Measurements from ENCODE around the gene BDH1.
A peak's percentile ranks its signal among the peaks of the same experiment; 100 is the strongest.

Gene BDH1

GRCh38 chr3:197520311-197521276 lies 35.2 kb downstream of the BDH1 start:
- Histone ChIP-seq H2AK5ac (ENCODE audit: low read depth, low read length) (peak overlapping the region; percentile 32), H4K8ac (ENCODE audit: low read depth, low read length) (no peak overlapping the region), H3K4me2 (ENCODE audit: insufficient read depth, low read length, poor library complexity, severe bottlenecking) (peak overlapping the region; percentile 26), H3K79me1 (ENCODE audit: low read depth, low read length) (no peaks in the 10 kb centered on the region), H2BK5ac (ENCODE audit: low read length) (peak overlapping the region; percentile 1), H3K18ac (ENCODE audit: low read length) (peak overlapping the region; percentile 69), H2BK12ac (ENCODE audit: low read length) (no peak overlapping the region), H3K36me3 (replicated peaks in 1 of 2; ENCODE audit: control insufficient read depth in 2 of 2, insufficient read depth in 2 of 2, low read length in 2 of 2) (no peaks in the 10 kb centered on the region), H3K23ac (ENCODE audit: low read depth, low read length, poor library complexity) (no peak overlapping the region), H2AFZ (ENCODE audit: low read length) (peak overlapping the region; percentile 76), H3K9me3 (replicated peaks in 1 of 2; ENCODE audit: control insufficient read depth in 2 of 2, insufficient read depth in 1 of 2, low read depth in 1 of 2, low read length in 2 of 2) (no peaks in the 10 kb centered on the region), H3K27ac (replicated peaks; ENCODE audit: low read length) (no peak overlapping the region), H3K9ac (ENCODE audit: low read depth, low read length, poor library complexity) (no peak overlapping the region), H2BK120ac (ENCODE audit: low read depth, low read length) (no peak overlapping the region), H3K4me1 (ENCODE audit: control insufficient read depth in 2 of 2, insufficient read depth in 1 of 2, low read depth in 1 of 2, low read length in 2 of 2) (peaks cover 4 to 14% of the 10 kb centered on the region in 2 donors), H4K91ac (ENCODE audit: low read depth, low read length, poor library complexity) (no peak overlapping the region), H3K4ac (ENCODE audit: low read length) (no peak overlapping the region), H2BK15ac (ENCODE audit: low read length) (no peak overlapping the region), H3K4me3 (ENCODE audit: low read length in 2 of 2) (no peak overlapping the region), H3K14ac (ENCODE audit: low read length) (no peak overlapping the region), H3K27me3 (ENCODE audit: control insufficient read depth in 3 of 3, insufficient read depth in 3 of 3, low read depth in 1 of 3, low read length in 3 of 3) (peaks cover 0 to 8% (median 0%) of the 10 kb centered on the region in 3 experiments)
- no CpG with 5 or more reads among the region's 31 CpGs for WGBS, 2 donors (ENCODE audit: extremely low coverage in 2 of 2, insufficient read length in 2 of 2, insufficient replicate concordance in 1 of 2)
- DNase-seq (ENCODE audit: low spot score), result peak; percentile 37

DNA sequence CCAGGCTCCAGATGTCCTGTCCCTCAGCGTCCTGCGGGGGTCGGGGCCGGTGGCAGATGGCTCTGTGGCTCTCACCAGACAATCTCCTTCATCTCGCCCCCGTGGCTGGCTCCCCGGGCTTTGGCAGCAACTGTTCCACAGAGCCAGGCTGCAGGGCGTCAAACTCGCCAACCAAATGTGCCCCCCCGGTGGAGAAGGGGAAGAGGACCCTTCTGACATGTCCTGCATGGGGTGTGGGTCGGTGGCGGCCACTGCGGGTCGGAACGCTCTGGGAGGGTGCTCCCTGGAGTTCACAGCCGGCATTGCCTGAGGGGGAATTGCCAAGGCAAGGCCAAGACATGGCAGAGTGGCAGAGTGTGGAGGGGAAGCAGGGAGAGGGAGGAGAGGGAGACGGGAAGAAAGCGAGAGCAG lies 36.0 kb downstream of the BDH1 start:
- Histone ChIP-seq H3K9ac (ENCODE audit: low read depth, low read length, poor library complexity) (no peak overlapping the region), H2BK5ac (ENCODE audit: low read length) (peak overlapping the region; percentile 1), H2AK5ac (ENCODE audit: low read depth, low read length) (peak overlapping the region; percentile 32), H4K8ac (ENCODE audit: low read depth, low read length) (no peak overlapping the region), H2BK120ac (ENCODE audit: low read depth, low read length) (peak overlapping the region; percentile 62), H2BK12ac (ENCODE audit: low read length) (peak overlapping the region; percentile 97), H3K36me3 (replicated peaks in 1 of 2; ENCODE audit: control insufficient read depth in 2 of 2, insufficient read depth in 2 of 2, low read length in 2 of 2) (no peaks in the 10 kb centered on the region), H3K27me3 (ENCODE audit: control insufficient read depth in 3 of 3, insufficient read depth in 3 of 3, low read depth in 1 of 3, low read length in 3 of 3) (peaks cover 0 to 5% (median 0%) of the 10 kb centered on the region in 3 experiments), H3K4me2 (ENCODE audit: insufficient read depth, low read length, poor library complexity, severe bottlenecking) (no peak overlapping the region), H3K18ac (ENCODE audit: low read length) (no peak overlapping the region), H3K14ac (ENCODE audit: low read length) (peak overlapping the region; percentile 33), H2AFZ (ENCODE audit: low read length) (no peak overlapping the region), H3K79me1 (ENCODE audit: low read depth, low read length) (no peaks in the 10 kb centered on the region), H3K4me1 (ENCODE audit: control insufficient read depth in 2 of 2, insufficient read depth in 1 of 2, low read depth in 1 of 2, low read length in 2 of 2) (peaks cover 4 to 14% of the 10 kb centered on the region in 2 donors), H4K91ac (ENCODE audit: low read depth, low read length, poor library complexity) (no peak overlapping the region), H3K4me3 (ENCODE audit: low read length in 2 of 2) (no peak overlapping the region), H3K27ac (replicated peaks; ENCODE audit: low read length) (no peak overlapping the region), H3K23ac (ENCODE audit: low read depth, low read length, poor library complexity) (peak overlapping the region; percentile 90), H3K4ac (ENCODE audit: low read length) (no peak overlapping the region), H3K9me3 (replicated peaks in 1 of 2; ENCODE audit: control insufficient read depth in 2 of 2, insufficient read depth in 1 of 2, low read depth in 1 of 2, low read length in 2 of 2) (no peaks in the 10 kb centered on the region), H2BK15ac (ENCODE audit: low read length) (no peak overlapping the region)
- WGBS, 2 donors (ENCODE audit: extremely low coverage in 2 of 2, insufficient read length in 2 of 2, insufficient replicate concordance in 1 of 2), result no CpG with 5 or more reads among the region's 18 CpGs
- no peak for DNase-seq (ENCODE audit: low spot score)

- DNase-seq (ENCODE audit: low spot score), result no peak
- Histone ChIP-seq H2BK5ac (ENCODE audit: low read length) (no peak overlapping the region), H2AK5ac (ENCODE audit: low read depth, low read length) (no peak overlapping the region), H3K36me3 (replicated peaks in 1 of 2; ENCODE audit: control insufficient read depth in 2 of 2, insufficient read depth in 2 of 2, low read length in 2 of 2) (no peaks in the 10 kb centered on the region), H4K8ac (ENCODE audit: low read depth, low read length) (no peak overlapping the region), H4K91ac (ENCODE audit: low read depth, low read length, poor library complexity) (no peak overlapping the region), H3K23ac (ENCODE audit: low read depth, low read length, poor library complexity) (no peak overlapping the region), H3K4me2 (ENCODE audit: insufficient read depth, low read length, poor library complexity, severe bottlenecking) (no peak overlapping the region), H3K4me1 (ENCODE audit: control insufficient read depth in 2 of 2, insufficient read depth in 1 of 2, low read depth in 1 of 2, low read length in 2 of 2) (peaks cover 4 to 14% of the 10 kb centered on the region in 2 donors), H3K27me3 (ENCODE audit: control insufficient read depth in 3 of 3, insufficient read depth in 3 of 3, low read depth in 1 of 3, low read length in 3 of 3) (peaks cover 0 to 5% (median 0%) of the 10 kb centered on the region in 3 experiments), H3K4me3 (ENCODE audit: low read length in 2 of 2) (no peak overlapping the region), H2BK15ac (ENCODE audit: low read length) (no peak overlapping the region), H3K14ac (ENCODE audit: low read length) (no peak overlapping the region), H3K9ac (ENCODE audit: low read depth, low read length, poor library complexity) (no peak overlapping the region), H2BK12ac (ENCODE audit: low read length) (no peak overlapping the region), H2BK120ac (ENCODE audit: low read depth, low read length) (no peak overlapping the region), H3K9me3 (replicated peaks in 1 of 2; ENCODE audit: control insufficient read depth in 2 of 2, insufficient read depth in 1 of 2, low read depth in 1 of 2, low read length in 2 of 2) (no peaks in the 10 kb centered on the region), H2AFZ (ENCODE audit: low read length) (no peak overlapping the region), H3K27ac (replicated peaks; ENCODE audit: low read length) (no peak overlapping the region), H3K18ac (ENCODE audit: low read length) (no peak overlapping the region), H3K4ac (ENCODE audit: low read length) (no peak overlapping the region), H3K79me1 (ENCODE audit: low read depth, low read length) (no peaks in the 10 kb centered on the region)
- WGBS, 2 donors (ENCODE audit: extremely low coverage in 2 of 2, insufficient read length in 2 of 2, insufficient replicate concordance in 1 of 2), result no CpG with 5 or more reads among the region's 6 CpGs
Observed at GRCh38 chr3:197518881-197519421, 36.8 kb downstream of the BDH1 start.

All from neuronal stem cell (in vitro differentiated cells).